Cardiac fibroblast (primary cell): Measurements from ENCODE around the gene ZNF608.

Source experiments
- DNase-seq, 2 donors: peaks; one replicate each; pipeline versions ENCODE4 v3.0.0 to v3.0.0-alpha.2; 2010; ENCODE audit warnings: low read depth in 2 of 2
- H3K4me3 ChIP-seq, 2 donors: replicated peaks in 1 of 2; 1 replicate in 1 of 2; 2 replicates in 1 of 2; pipeline ENCODE4 v1.5.1; 2011; ENCODE audit warnings: low read depth in 2 of 2, low read length in 2 of 2, mild to moderate bottlenecking in 2 of 2, moderate library complexity in 1 of 2
- TF ChIP-seq, protein P1 (sequence below): IDR thresholded peaks from one replicate; pipeline ENCODE4 v1.5.1; 2011; ENCODE audit warnings: low read depth, mild to moderate bottlenecking, low read length, inconsistent platforms

ZNF608 gene, protein sequence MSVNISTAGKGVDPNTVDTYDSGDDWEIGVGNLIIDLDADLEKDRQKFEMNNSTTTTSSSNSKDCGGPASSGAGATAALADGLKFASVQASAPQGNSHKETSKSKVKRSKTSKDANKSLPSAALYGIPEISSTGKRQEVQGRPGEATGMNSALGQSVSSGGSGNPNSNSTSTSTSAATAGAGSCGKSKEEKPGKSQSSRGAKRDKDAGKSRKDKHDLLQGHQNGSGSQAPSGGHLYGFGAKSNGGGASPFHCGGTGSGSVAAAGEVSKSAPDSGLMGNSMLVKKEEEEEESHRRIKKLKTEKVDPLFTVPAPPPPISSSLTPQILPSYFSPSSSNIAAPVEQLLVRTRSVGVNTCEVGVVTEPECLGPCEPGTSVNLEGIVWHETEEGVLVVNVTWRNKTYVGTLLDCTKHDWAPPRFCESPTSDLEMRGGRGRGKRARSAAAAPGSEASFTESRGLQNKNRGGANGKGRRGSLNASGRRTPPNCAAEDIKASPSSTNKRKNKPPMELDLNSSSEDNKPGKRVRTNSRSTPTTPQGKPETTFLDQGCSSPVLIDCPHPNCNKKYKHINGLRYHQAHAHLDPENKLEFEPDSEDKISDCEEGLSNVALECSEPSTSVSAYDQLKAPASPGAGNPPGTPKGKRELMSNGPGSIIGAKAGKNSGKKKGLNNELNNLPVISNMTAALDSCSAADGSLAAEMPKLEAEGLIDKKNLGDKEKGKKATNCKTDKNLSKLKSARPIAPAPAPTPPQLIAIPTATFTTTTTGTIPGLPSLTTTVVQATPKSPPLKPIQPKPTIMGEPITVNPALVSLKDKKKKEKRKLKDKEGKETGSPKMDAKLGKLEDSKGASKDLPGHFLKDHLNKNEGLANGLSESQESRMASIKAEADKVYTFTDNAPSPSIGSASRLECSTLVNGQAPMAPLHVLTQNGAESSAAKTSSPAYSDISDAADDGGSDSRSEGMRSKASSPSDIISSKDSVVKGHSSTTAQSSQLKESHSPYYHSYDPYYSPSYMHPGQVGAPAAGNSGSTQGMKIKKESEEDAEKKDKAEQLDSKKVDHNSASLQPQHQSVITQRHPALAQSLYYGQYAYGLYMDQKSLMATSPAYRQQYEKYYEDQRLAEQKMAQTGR (N-terminal part only)

DNA sequence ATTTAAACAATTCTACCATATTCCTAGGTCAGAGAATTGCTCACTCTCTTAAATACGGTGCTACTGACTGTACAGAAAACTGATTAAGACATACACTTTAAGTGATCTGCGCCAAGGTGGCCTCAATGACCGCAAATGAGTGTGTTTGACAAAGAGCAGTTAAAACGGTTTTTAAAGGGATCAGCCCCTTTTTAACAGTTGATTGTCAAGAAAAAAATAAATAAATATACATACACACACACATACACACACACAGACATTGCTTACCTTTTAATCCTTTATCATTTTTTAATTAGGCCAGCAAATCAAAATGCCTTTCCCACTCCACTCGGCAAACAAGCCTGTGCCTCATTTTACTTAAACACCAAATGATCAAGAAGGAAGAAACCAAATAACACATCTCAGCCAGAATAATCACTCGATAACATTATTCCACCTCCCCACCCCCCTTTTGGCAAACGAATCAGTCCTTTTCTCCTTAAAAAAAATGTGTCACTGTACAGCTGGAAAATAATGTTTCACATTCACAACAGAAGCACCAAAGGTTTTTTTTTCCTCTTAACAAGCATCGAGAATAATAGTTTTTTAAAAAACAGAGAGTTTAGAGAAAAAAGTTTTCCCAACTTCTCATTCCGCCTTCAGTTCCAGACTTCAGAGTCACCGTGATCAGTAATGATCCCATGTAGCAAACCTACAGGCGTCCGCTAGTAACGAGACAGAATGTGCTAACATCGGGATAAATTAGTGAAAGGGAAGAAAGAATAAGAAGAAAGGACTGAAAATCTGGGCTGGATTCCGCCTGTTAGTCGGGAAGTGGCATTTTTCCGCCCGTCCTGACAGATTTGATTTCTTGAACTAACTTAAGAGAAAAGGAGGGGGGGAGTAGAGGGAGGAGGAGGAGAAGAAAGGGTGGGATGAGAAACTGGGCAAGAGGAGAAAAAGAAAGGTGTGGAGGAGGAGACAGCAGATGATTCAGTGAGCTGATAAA is at the start of gene ZNF608:
Gene ZNF608, minus strand, starts transcription at position 712 of the 988 bp plus-strand sequence. CDS start 1,650 bp downstream, outside the sequence.
- peak; percentile 83 to 92 for DNase-seq
- TF ChIP-seq, protein P1, sequence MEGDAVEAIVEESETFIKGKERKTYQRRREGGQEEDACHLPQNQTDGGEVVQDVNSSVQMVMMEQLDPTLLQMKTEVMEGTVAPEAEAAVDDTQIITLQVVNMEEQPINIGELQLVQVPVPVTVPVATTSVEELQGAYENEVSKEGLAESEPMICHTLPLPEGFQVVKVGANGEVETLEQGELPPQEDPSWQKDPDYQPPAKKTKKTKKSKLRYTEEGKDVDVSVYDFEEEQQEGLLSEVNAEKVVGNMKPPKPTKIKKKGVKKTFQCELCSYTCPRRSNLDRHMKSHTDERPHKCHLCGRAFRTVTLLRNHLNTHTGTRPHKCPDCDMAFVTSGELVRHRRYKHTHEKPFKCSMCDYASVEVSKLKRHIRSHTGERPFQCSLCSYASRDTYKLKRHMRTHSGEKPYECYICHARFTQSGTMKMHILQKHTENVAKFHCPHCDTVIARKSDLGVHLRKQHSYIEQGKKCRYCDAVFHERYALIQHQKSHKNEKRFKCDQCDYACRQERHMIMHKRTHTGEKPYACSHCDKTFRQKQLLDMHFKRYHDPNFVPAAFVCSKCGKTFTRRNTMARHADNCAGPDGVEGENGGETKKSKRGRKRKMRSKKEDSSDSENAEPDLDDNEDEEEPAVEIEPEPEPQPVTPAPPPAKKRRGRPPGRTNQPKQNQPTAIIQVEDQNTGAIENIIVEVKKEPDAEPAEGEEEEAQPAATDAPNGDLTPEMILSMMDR: no peak
- peak within 1 kb of the TSS; percentile 64 to 83 for H3K4me3 ChIP-seq

DNA sequence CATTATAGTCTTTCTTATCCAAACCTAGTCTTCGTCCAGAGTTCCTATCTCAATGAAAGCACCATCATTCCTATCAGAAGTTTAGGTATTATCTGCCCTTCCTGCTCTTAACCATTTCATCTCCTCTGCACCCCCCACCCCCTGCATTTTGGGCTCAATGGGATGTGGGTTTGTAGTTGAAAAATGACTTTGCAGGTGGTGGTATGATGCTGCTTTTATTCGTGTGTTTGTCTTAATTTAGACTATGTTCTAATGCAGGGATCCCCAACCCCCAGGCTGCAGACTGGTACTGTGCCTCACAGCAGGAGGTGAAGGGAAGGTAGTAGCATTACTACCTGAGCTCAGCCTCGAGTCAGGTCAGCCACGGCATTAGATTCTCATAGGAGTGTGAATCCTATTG is 49.4 kb upstream of the ZNF608 start:
- H3K4me3 ChIP-seq: no peak overlapping the region
- TF ChIP-seq, protein P1: no peak
- no peak for DNase-seq

DNA sequence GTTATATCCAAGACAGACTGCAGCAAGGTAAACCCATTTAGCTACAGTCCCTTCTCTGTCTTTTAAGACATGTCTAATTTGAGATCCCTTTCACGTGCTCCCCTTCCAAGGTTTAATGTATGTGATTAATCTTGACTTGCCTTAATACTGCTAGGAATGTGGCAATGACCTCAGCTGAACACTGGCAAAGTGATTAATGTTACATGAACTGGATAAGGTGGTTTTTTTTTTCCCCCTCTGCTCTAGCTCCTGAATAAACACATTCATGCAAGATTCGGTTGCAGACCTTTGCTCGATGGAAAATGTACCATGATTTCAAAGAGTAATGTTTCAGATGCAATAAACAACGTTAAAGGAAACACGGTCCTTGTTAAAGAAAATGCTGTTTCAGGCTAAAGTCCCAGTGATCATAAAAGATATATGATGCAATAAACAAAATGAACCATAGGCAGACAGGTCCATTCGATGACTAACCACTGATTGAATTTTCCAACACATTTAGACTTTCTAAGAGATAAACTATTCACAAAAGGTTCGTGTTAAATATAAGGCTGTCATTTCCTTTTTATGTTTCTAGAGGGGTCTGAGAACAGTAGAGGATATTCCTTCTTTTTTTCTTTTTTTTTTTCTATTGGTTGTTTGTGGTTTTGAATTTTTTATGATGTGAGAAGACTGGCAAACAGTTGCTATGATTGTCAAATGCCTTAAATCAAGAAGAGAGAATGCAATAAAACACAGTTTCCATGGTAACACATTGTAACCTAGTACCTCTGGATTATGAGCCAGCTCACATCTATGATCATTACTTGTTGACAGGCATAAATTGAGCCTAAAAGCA is 44.7 kb upstream of the ZNF608 start:
- DNase-seq: peak; percentile 5 to 38
- TF ChIP-seq, protein P1: no peak
- no peak overlapping the region for H3K4me3 ChIP-seq

DNA sequence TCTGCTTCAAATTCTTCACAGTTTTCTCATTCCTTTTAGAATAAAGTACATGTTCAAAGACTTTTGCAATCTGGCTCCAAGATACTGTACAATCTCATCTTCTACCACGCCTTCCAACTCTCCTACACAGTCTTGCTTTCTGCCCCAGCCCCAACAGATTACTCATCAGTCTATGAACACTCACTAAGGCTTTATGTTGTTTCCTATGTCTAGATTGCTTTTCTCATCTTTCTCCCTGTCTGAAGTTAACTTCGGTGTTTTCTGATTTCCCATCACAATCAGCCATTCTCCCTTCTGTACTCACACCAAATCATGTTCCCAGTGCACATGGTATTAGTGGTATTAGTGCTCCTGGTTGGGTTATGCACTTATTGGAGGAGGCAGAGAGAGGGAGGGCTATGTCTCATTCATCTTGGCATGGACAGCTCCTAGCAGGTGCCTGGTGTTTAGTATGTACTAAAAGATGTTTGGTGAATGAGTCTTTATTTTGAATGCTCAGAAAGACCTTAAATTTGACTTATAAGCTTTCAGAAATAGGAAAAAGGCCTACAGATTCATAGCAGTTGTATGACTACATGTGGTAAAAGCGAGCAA is 44.0 kb upstream of the ZNF608 start:
- peak; percentile 41 to 59 for DNase-seq
- TF ChIP-seq, protein P1: no peak
- H3K4me3 ChIP-seq: no peak overlapping the region

DNA sequence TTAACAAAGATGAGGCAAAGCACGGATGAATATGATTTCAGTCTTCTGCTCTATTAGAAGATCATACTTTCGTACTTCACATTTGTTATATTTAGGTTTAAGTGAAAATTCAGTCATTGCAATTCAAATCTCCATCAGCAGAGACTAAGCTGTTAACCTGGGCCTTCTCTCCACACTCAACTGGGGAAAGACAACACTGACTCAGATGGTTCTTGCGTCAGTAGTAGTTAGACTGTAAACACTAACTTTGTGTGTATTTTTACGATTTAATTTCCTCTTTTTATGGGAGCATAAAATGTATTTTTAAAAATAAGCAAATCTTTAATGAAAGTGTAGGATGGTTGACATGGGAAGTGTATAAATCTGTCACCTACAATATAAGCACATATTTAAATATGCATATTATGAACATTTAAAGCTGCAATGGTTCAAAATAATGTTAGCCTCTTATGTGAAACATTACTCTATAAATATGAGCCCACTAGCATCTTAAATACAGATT is 42.7 kb upstream of the ZNF608 start:
- H3K4me3 ChIP-seq: no peak overlapping the region
- TF ChIP-seq, protein P1: no peak
- peak in 1 of 2 donors; percentile 11 for DNase-seq
